H1 (cell line): Measurements from ENCODE around the gene IZUMO2. TPM values are rescaled to one million over a fixed set of nuclear protein-coding genes. Genes with fewer than 3 reads are reported as not detected.

ENCODE experiments used
- CTCF ChIA-PET: fragments of 300-600 bp; sonication (Branson Sonifier 250); formaldehyde crosslinking; loops from one replicate; lab custom pipeline; 2021; ENCODE audit not compliant: partially characterized antibody; lab: Charles Lee
- POLR2A ChIA-PET: fragments of 300-600 bp; sonication (Branson Sonifier 250); formaldehyde crosslinking; loops from one replicate; lab custom pipeline; 2021; ENCODE audit warnings: inconsistent platforms; ENCODE audit not compliant: partially characterized antibody; lab: Charles Lee
- DNase-seq, 2 experiments: peaks; one replicate each; pipeline versions ENCODE4 v3.0.0 to v3.0.0-alpha.2; 2010 to 2022; ENCODE audit warnings: low spot score in 2 of 2, low read depth in 1 of 2, mixed read lengths in 1 of 2
- FAIRE-seq: peaks from 2 replicates; lab custom pipeline; 2011; peaks lifted over from hg19 to GRCh38; lab: Jason Lieb, UNC
- H2AFZ ChIP-seq: 2 replicates; pipeline ENCODE4 v1.8.1; 2012; ENCODE audit warnings: low read length, inconsistent platforms
- H2AK5ac ChIP-seq: 2 replicates; pipeline ENCODE4 v1.6.1; 2013; ENCODE audit warnings: low read depth, low read length
- H2BK120ac ChIP-seq: replicated peaks from 2 replicates; pipeline ENCODE3; 2013; ENCODE audit warnings: low read depth, low read length, inconsistent platforms
- H2BK12ac ChIP-seq: 2 replicates; pipeline ENCODE4 v1.6.1; 2013; ENCODE audit warnings: low read depth, low read length
- H2BK15ac ChIP-seq: 2 replicates; pipeline ENCODE4 v1.6.1; 2013; ENCODE audit warnings: low read length
- H2BK20ac ChIP-seq: 2 replicates; pipeline ENCODE4 v1.6.1; 2013; ENCODE audit warnings: low read length
- H2BK5ac ChIP-seq: 2 replicates; pipeline ENCODE4 v1.6.1; 2013; ENCODE audit warnings: low read depth, low read length
- H3K14ac ChIP-seq: 2 replicates; pipeline ENCODE4 v1.6.1; 2013; ENCODE audit warnings: inconsistent platforms; ENCODE audit not compliant: insufficient read length
- H3K18ac ChIP-seq: 2 replicates; pipeline ENCODE4 v1.6.1; 2013; ENCODE audit warnings: low read length; ENCODE audit errors: extremely low read depth
- H3K23ac ChIP-seq: 2 replicates; pipeline ENCODE4 v1.6.1; 2013; ENCODE audit warnings: inconsistent platforms; ENCODE audit not compliant: insufficient read length
- H3K23me2 ChIP-seq: 2 replicates; pipeline ENCODE4 v1.6.1; 2013; ENCODE audit warnings: low read depth, low read length
- H3K27ac ChIP-seq: 2 replicates; pipeline ENCODE4 v1.6.1; 2011; ENCODE audit warnings: low read depth, low read length, inconsistent platforms
- H3K27me3 ChIP-seq, 4 experiments: replicated peaks in 1 of 4; 1 replicate in 1 of 4; 2 replicates in 3 of 4; pipeline versions ENCODE4 v1.6.1 to v1.8.1; 2011 to 2013; ENCODE audit warnings: low read length in 3 of 4, mild to moderate bottlenecking in 3 of 4, inconsistent platforms in 2 of 4, mixed read lengths in 2 of 4, moderate library complexity in 1 of 4; ENCODE audit not compliant: control insufficient read depth in 3 of 4, insufficient read depth in 3 of 4; ENCODE audit errors: extremely low read depth in 1 of 4
- H3K36me3 ChIP-seq, 4 experiments: 2 replicates each; pipeline versions ENCODE4 v1.6.1 to v1.8.1; 2011 to 2013; ENCODE audit warnings: mild to moderate bottlenecking in 4 of 4, low read length in 3 of 4, moderate library complexity in 2 of 4, control low read depth in 1 of 4, inconsistent platforms in 1 of 4; ENCODE audit not compliant: insufficient read depth in 4 of 4, control insufficient read depth in 2 of 4
- H3K4ac ChIP-seq: replicated peaks from 2 replicates; pipeline ENCODE3; 2013; ENCODE audit warnings: low read length, low read depth, mixed read lengths, inconsistent platforms; ENCODE audit not compliant: insufficient read length
- H3K4me1 ChIP-seq, 4 experiments: replicated peaks in 1 of 4; 1 replicate in 1 of 4; 2 replicates in 3 of 4; pipeline versions ENCODE4 v1.6.1 to v1.8.1; 2011 to 2013; ENCODE audit warnings: low read length in 3 of 4, inconsistent platforms in 2 of 4, mixed read lengths in 1 of 4; ENCODE audit not compliant: insufficient read depth in 4 of 4, control insufficient read depth in 3 of 4
- H3K4me2 ChIP-seq, 2 experiments: 2 replicates each; pipeline versions ENCODE4 v1.6.1 to v1.8.1; 2011 to 2013; ENCODE audit warnings: low read depth in 2 of 2, low read length in 2 of 2, control low read depth in 1 of 2, inconsistent platforms in 1 of 2, mild to moderate bottlenecking in 1 of 2; ENCODE audit not compliant: insufficient read depth in 1 of 2
- H3K4me3 ChIP-seq, 4 experiments: fragments of 200-600, 300-600 bp in 1 of 4; sonication (generic), shearing (Covaris generic), sonication (Bioruptor Twin) in 1 of 4; 2 replicates each; pipeline versions ENCODE4 v1.5.1 to v1.8.1; 2011 to 2016; ENCODE audit warnings: low read length in 4 of 4, low read depth in 3 of 4, control low read depth in 2 of 4, inconsistent platforms in 2 of 4, mild to moderate bottlenecking in 2 of 4, mixed read lengths in 1 of 4, moderate library complexity in 1 of 4; ENCODE audit not compliant: insufficient read depth in 2 of 4; ENCODE audit errors: extremely low read depth in 1 of 4
- H3K56ac ChIP-seq: replicated peaks from 2 replicates; pipeline ENCODE3; 2013; ENCODE audit warnings: low read depth, mild to moderate bottlenecking, mixed read lengths, low read length, inconsistent platforms; ENCODE audit not compliant: insufficient read length
- H3K79me1 ChIP-seq: 2 replicates; pipeline ENCODE4 v1.6.1; 2013; ENCODE audit warnings: low read depth, low read length, control low read depth
- H3K79me2 ChIP-seq, 2 experiments: 2 replicates each; pipeline versions ENCODE4 v1.6.1 to v1.8.1; 2012 to 2013; ENCODE audit warnings: low read length in 2 of 2, mild to moderate bottlenecking in 2 of 2, inconsistent platforms in 1 of 2; ENCODE audit not compliant: insufficient read depth in 2 of 2, control insufficient read depth in 1 of 2
- H3K9ac ChIP-seq, 4 experiments: replicated peaks in 1 of 4; 1 replicate in 1 of 4; 2 replicates in 3 of 4; pipeline versions ENCODE4 v1.6.1 to v1.8.1; 2011 to 2013; ENCODE audit warnings: low read depth in 3 of 4, low read length in 3 of 4, control low read depth in 2 of 4, mild to moderate bottlenecking in 2 of 4, moderate library complexity in 2 of 4, inconsistent platforms in 1 of 4; ENCODE audit errors: extremely low read depth in 1 of 4
- H3K9me3 ChIP-seq, 2 experiments: 2 replicates each; pipeline versions ENCODE4 v1.6.1 to v1.8.1; 2012 to 2013; ENCODE audit warnings: mild to moderate bottlenecking in 2 of 2, moderate library complexity in 2 of 2, control low read depth in 1 of 2, inconsistent platforms in 1 of 2, low read depth in 1 of 2, low read length in 1 of 2, mixed read lengths in 1 of 2; ENCODE audit not compliant: insufficient read depth in 2 of 2
- H4K20me1 ChIP-seq, 2 experiments: replicated peaks in 1 of 2; 2 replicates each; pipeline versions ENCODE3 to v1.8.1; 2011 to 2013; ENCODE audit warnings: inconsistent platforms in 2 of 2, low read length in 2 of 2, mild to moderate bottlenecking in 1 of 2; ENCODE audit not compliant: insufficient read depth in 2 of 2, control insufficient read depth in 1 of 2
- H4K5ac ChIP-seq: 2 replicates; pipeline ENCODE4 v1.6.1; 2013; ENCODE audit warnings: low read length, low read depth, mixed read lengths, inconsistent platforms; ENCODE audit not compliant: insufficient read length
- H4K8ac ChIP-seq: 2 replicates; pipeline ENCODE4 v1.8.0; 2013; ENCODE audit warnings: mild to moderate bottlenecking, moderate library complexity, low read length, inconsistent platforms; ENCODE audit not compliant: insufficient read depth; ENCODE audit errors: extremely low read depth
- H4K91ac ChIP-seq: replicated peaks from 2 replicates; pipeline ENCODE3; 2013; ENCODE audit warnings: low read length, mixed read lengths, inconsistent platforms; ENCODE audit not compliant: insufficient read length
- E2F6 ChIP-seq: IDR thresholded peaks from 2 replicates; pipeline ENCODE4 v1.6.1; 2012; ENCODE audit warnings: inconsistent platforms
- EP300 ChIP-seq, 2 experiments: IDR thresholded peaks; 1 replicate in 1 of 2; 2 replicates in 1 of 2; pipeline ENCODE4 v1.6.1; 2011 to 2012; ENCODE audit warnings: low read depth in 2 of 2, low read length in 2 of 2, mild to moderate bottlenecking in 2 of 2, borderline replicate concordance in 1 of 2, inconsistent platforms in 1 of 2, moderate library complexity in 1 of 2
- EZH2 ChIP-seq: fragments of 200-600 bp; sonication (generic); IDR thresholded peaks from 2 replicates; pipeline ENCODE4 v1.7.1; 2012; ENCODE audit warnings: low read depth, mild to moderate bottlenecking, moderate library complexity, low read length, inconsistent platforms; ENCODE audit not compliant: severe bottlenecking
- MAFK ChIP-seq: IDR thresholded peaks from 2 replicates; pipeline ENCODE4 v1.6.1; 2012; ENCODE audit warnings: low read depth, mild to moderate bottlenecking, improper control_type of control experiment, low read length
- MAX ChIP-seq: IDR thresholded peaks from 2 replicates; pipeline ENCODE4 v1.6.1; 2012; ENCODE audit warnings: inconsistent platforms
- NANOG ChIP-seq: IDR thresholded peaks from 2 replicates; pipeline ENCODE4 v1.6.1; 2011; ENCODE audit warnings: low read length, low read depth, mild to moderate bottlenecking, inconsistent platforms; ENCODE audit not compliant: insufficient read depth, poor library complexity, severe bottlenecking
- RAD21 ChIP-seq, 2 experiments: IDR thresholded peaks in 1 of 2; conservative IDR thresholded peaks in 1 of 2; 2 replicates each; pipeline ENCODE4 v1.6.1; 2011; ENCODE audit warnings: low read depth in 2 of 2, low read length in 2 of 2, improper control_type of control experiment in 1 of 2, inconsistent platforms in 1 of 2, mild to moderate bottlenecking in 1 of 2, moderate library complexity in 1 of 2
- SAP30 ChIP-seq: fragments of 300-600 bp; sonication (generic); IDR thresholded peaks from 2 replicates; pipeline ENCODE4 v1.7.1; 2012; ENCODE audit warnings: low read length, moderate library complexity, mild to moderate bottlenecking, inconsistent platforms; ENCODE audit not compliant: insufficient read depth, insufficient replicate concordance
- SIX5 ChIP-seq: IDR thresholded peaks from 2 replicates; pipeline ENCODE4 v1.6.1; 2011; ENCODE audit warnings: mild to moderate bottlenecking, low read depth, low read length
- SP1 ChIP-seq: IDR thresholded peaks from 2 replicates; pipeline ENCODE4 v1.6.1; 2011; ENCODE audit warnings: low read depth, low read length
- USF2 ChIP-seq: IDR thresholded peaks from 2 replicates; pipeline ENCODE4 v1.6.1; 2011; ENCODE audit warnings: low read length, improper control_type of control experiment
- WGBS, 2 experiments: shearing (Covaris generic) in 1 of 2; methylation state at CpG; one replicate each; pipeline versions ENCODE4 v1.1.6 to v1.1.7; 2013 to 2015; ENCODE audit warnings: low lambda C conversion rate in 2 of 2, mixed read lengths in 2 of 2, inconsistent platforms in 1 of 2, low coverage in 1 of 2, missing lambda C conversion rate in 1 of 2; ENCODE audit not compliant: insufficient replicate concordance in 2 of 2, insufficient coverage in 1 of 2, insufficient read length in 1 of 2; ENCODE audit errors: extremely low coverage in 1 of 2, missing lambda C conversion rate in 1 of 2; 5-methylcytosine and 5-hydroxymethylcytosine counted together
- polyA plus RNA-seq, 7 experiments: library from polyadenylated mRNA; depleted of rRNA in 3 of 7; stranded (reverse) in 5 of 7; unstranded in 2 of 7; fragments of >200 nt in 5 of 7; fragments of 200-250 nt in 2 of 7; gene quantifications; 1 replicate in 5 of 7; 2 replicates in 1 of 7; 4 replicates in 1 of 7; pipeline versions ENCODE4 v1.2.1 to v1.2.3, GENCODE V29; 2011 to 2013; ENCODE audit warnings: missing spikeins in 2 of 7, mixed read lengths in 2 of 7
- total RNA-seq: library from RNA; stranded (reverse); fragmentation: NEBNext Ultra II Directional; extraction: Animal tissue kit (Norgen Biotek cat#: 25700); gene quantifications from 2 replicates; pipeline ENCODE4 v1.2.1, GENCODE V29; 2021

Gene IZUMO2
- total and polyA plus RNA-seq, 2 of the 8 experiments (the other 6 are each of a cell fraction or from before 2014, with no cell fraction given), result 1.7 to 1.9 TPM

- no peaks in the 10 kb centered on the region for H3K79me2 ChIP-seq
- no peak overlapping the region for H2BK15ac ChIP-seq
- no peaks in the 10 kb centered on the region for H3K36me3 ChIP-seq
- H2AK5ac ChIP-seq, result no peak overlapping the region
- H3K79me1 ChIP-seq, result no peaks in the 10 kb centered on the region
- H2BK5ac ChIP-seq, result no peak overlapping the region
- no peak overlapping the region for H3K4ac ChIP-seq
- H3K9ac ChIP-seq, result no peak overlapping the region
- CTCF ChIA-PET, result interaction anchor here (0.5 to 1.2 kb wide), 5 partner anchors 18 to 139 kb away, joined by 3 to 4 read pairs (median 3); no protein-coding TSS in a partner anchor
- no peak overlapping the region for H3K23ac ChIP-seq
- no peak overlapping the region for H2BK20ac ChIP-seq
- DNase-seq (no peak), FAIRE-seq (no peak)
- H3K14ac ChIP-seq, result no peak overlapping the region
- H3K23me2 ChIP-seq, result no peaks in the 10 kb centered on the region
- H2AFZ ChIP-seq, result no peak overlapping the region
- no peak overlapping the region for H3K18ac ChIP-seq
- no peak overlapping the region for H4K91ac ChIP-seq
- no peak overlapping the region for H2BK12ac ChIP-seq
- H4K5ac ChIP-seq, result no peak overlapping the region
- peaks cover 7 to 9% of the 10 kb centered on the region in 2 experiments; a peak in 3 of 4 replicates for H3K9me3 ChIP-seq
- H4K20me1 ChIP-seq, result no peaks in the 10 kb centered on the region
- H3K4me1 ChIP-seq, result no peaks in the 10 kb centered on the region
- H3K56ac ChIP-seq, result no peak overlapping the region
- WGBS, 2 experiments, result 88% methylated on average over 5 of the region's 5 CpGs; no CpG with 5 or more reads in 1 of the 2 experiments
- H4K8ac ChIP-seq, result no peak overlapping the region
- no peak overlapping the region for H3K4me2 ChIP-seq
- H3K27me3 ChIP-seq, result no peaks in the 10 kb centered on the region
- no peak overlapping the region for H2BK120ac ChIP-seq
- H3K27ac ChIP-seq, result no peak overlapping the region
- POLR2A ChIA-PET, result no interaction called here
- H3K4me3 ChIP-seq, result no peak overlapping the region
- TF ChIP-seq EP300 (IDR thresholded peaks at IDR 0.05; ENCODE audit: borderline replicate concordance in 1 of 2, low read depth in 2 of 2, low read length in 2 of 2) (no peak), NANOG (no peak), SIX5 (no peak), MAFK (no peak), SAP30 (no peak), RAD21 (IDR thresholded peaks at IDR 0.05 in 1 of 2, conservative IDR thresholded peaks at IDR 0.05 in 1 of 2; ENCODE audit: low read depth in 2 of 2, low read length in 2 of 2) (no peak), EZH2 (no peak), MAX (no peak), SP1 (no peak), E2F6 (no peak), USF2 (no peak)
Measured at GRCh38 chr19:50181121-50181520, 18.0 kb upstream of the IZUMO2 start.
